Measurements from ENCODE around the gene P4HA2.
"Not testable (repeated sequence)": the region's sequence is repeated elsewhere in the genome, so short reads cannot be mapped to it uniquely, and the experiment has no call there.

The P4HA2 gene

DNA sequence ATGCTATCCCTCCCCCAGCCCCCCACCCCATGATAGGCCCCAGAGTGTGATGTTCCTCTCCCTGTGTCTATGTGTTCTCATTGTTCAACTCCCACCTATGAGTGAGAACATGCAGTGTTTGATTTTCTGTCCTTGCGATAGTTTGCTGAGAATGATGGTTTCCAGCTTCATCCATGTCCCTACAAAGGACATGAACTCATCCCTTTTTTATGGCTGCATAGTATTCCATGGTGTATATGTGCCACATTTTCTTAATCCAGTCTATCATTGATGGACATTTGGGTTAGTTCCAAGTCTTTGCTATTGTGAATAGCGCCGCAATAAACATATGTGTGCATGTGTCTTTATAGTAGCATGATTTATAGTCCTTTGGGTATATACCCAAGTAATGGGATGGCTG is 82.3 kb downstream of the P4HA2 start:
- not testable (repeated sequence) for DNase-seq (ENCODE audit: low read depth in 1 of 2, low spot score in 1 of 2)

DNA sequence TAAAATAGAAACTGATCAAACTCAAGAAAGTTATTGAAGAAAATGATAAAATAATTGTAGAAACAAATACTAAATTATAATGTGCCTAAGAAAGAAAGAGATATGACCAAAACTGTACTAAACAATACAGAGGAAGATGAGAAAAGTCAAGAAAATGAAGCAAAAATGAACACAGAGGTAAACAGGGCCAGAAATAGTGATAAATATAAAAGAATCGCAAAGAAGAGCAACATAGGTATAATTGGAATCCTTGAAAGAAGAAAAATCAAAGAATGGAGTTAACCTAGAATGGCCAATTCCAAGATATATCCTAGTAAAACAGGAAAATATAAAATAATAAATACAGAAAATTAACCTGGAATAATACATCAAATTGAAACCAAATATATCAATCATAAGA is 84.5 kb downstream of the P4HA2 start:
- no peak for DNase-seq (ENCODE audit: low read depth in 1 of 2, low spot score in 1 of 2)

DNA sequence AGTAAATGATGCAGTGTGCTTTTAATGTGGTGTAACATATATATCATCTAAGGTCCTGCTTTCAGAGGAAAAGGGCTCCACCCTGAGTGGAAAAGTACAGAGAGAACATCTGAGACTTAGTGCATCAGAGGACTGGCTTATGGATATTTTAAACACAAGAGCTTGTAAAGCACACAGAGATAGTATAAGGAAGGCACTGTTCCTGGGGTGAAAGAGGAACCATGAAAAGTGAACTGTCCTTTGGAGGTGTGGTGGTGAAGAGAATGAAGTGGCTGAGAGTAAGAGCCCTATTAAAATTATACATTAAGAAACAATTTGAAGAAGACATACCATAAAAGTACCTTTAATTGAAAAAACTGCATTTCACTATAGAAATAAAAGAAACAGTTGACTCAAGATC is 85.2 kb downstream of the P4HA2 start:
- DNase-seq (ENCODE audit: low read depth in 1 of 2, low spot score in 1 of 2), result no peak
